DND-41 (cell line): ENCODE measurements around the gene DCC.

ENCODE experiments used
- CTCF ChIP-seq: IDR thresholded peaks from 2 replicates; pipeline ENCODE4 v1.5.1; 2012; ENCODE audit warnings: borderline replicate concordance, low read length, moderate library complexity, mild to moderate bottlenecking; ENCODE audit not compliant: poor library complexity, severe bottlenecking; ENCODE audit errors: extremely low read depth
- EZH2 ChIP-seq: IDR thresholded peaks from 3 replicates; pipeline ENCODE4 v1.6.1; 2012; ENCODE audit warnings: borderline replicate concordance, low read depth, mild to moderate bottlenecking, moderate library complexity, low read length, inconsistent platforms; ENCODE audit not compliant: severe bottlenecking

DNA sequence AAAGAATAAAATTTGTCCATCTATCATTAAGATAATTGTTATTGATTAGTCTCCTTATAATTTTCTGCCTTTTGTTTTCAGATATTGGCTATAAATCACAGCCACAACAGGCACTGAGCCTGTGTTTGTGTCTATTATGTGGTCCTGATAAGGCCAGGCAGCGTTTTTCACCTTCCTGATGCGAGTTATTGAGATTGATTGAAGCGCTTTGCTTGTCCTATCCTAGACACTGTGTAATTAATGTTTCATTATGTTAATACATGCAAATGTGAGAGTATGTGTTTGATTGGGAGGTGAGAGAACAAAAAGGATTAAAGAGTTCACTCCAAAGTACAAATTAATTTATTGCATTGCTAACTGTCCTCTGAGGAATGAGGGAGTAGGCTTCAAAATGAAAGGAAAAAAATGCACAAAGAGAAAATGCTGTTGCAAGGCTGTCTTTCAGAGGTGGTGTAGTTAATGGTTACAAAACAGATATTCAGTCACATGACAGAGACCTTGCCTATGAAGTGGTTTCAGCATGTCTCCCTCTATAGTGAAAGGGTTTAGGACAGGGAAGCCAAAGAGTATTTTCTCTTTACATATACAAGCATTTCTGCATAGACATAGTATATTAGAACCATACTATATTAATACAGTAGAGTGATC, 391.1 kb downstream of the DCC start:
- TF ChIP-seq CTCF (no peak), EZH2 (no peak)
